SIG-M5 treated with dmso at 0.1 percent for 504 hours (cell line): Measurements from ENCODE around the gene VPS39.
"Not testable (repeated sequence)": the region's sequence is repeated elsewhere in the genome, so short reads cannot be mapped to it uniquely, and the experiment has no call there.

Experiments
- DNase-seq: peaks from one replicate; lab custom pipeline; 2025; ENCODE audit not compliant: unreplicated experiment; lab: John Stamatoyannopoulos, UW

Gene VPS39

GRCh38 chr15:42207674-42208579 is at the start of gene VPS39:
Gene VPS39, minus strand, starts transcription at chr15:42208304. Its CDS starts 151 bp downstream, at chr15:42208153.
- DNase-seq = peak; percentile 74

GRCh38 chr15:42253300-42253699 is 45.2 kb upstream of the VPS39 start:
- DNase-seq = no peak

- DNase-seq = no peak
Observed at GRCh38 chr15:42240823-42241222, 32.7 kb upstream of the VPS39 start.

GRCh38 chr15:42239528-42240182 is 31.6 kb upstream of the VPS39 start:
- no peak for DNase-seq

GRCh38 chr15:42233107-42233506 is 25.0 kb upstream of the VPS39 start:
- DNase-seq = no peak

- no peak for DNase-seq
Observed at GRCh38 chr15:42232606-42233005, 24.5 kb upstream of the VPS39 start.

- no peak for DNase-seq
Observed at GRCh38 chr15:42231088-42231487, 23.0 kb upstream of the VPS39 start.

- DNase-seq = not testable (repeated sequence)
Observed at GRCh38 chr15:42228981-42229380, 20.9 kb upstream of the VPS39 start.

GRCh38 chr15:42228036-42228435 is 19.9 kb upstream of the VPS39 start:
- no peak for DNase-seq

- no peak for DNase-seq
Observed at GRCh38 chr15:42226648-42227047, 18.5 kb upstream of the VPS39 start.

- DNase-seq = no peak
Observed at GRCh38 chr15:42220216-42220615, 12.1 kb upstream of the VPS39 start.

- no peak for DNase-seq
Observed at GRCh38 chr15:42218953-42219592, 11.0 kb upstream of the VPS39 start.

- no peak for DNase-seq
Observed at GRCh38 chr15:42217568-42217967, 9.5 kb upstream of the VPS39 start.

- no peak for DNase-seq
Observed at GRCh38 chr15:42215913-42216829, 8.1 kb upstream of the VPS39 start.

- DNase-seq = no peak
Observed at GRCh38 chr15:42214600-42214999, 6.5 kb upstream of the VPS39 start.

GRCh38 chr15:42213511-42213910 is 5.4 kb upstream of the VPS39 start:
- no peak for DNase-seq

- no peak for DNase-seq
Observed at GRCh38 chr15:42210696-42211095, 2.6 kb upstream of the VPS39 start.

GRCh38 chr15:42206406-42206805 is 1.7 kb downstream of the VPS39 start:
- no peak for DNase-seq

GRCh38 chr15:42203891-42204290 is 4.2 kb downstream of the VPS39 start:
- DNase-seq = no peak

GRCh38 chr15:42202653-42203052 is 5.5 kb downstream of the VPS39 start:
- DNase-seq = no peak

- DNase-seq = no peak
Observed at GRCh38 chr15:42201801-42202200, 6.3 kb downstream of the VPS39 start.
